Esophagus muscularis mucosa (tissue), 4 donors: ENCODE measurements around the gene CSRP1.
"Not testable (repeated sequence)": the region's sequence is repeated elsewhere in the genome, so short reads cannot be mapped to it uniquely, and the experiment has no call there.

ENCODE experiments used
- CTCF ChIP-seq, 3 experiments: fragments of 200-600 bp in 2 of 3; fragments of 450-650 bp in 1 of 3; sonication (generic) in 2 of 3; IDR thresholded peaks; one replicate each; pipeline ENCODE4 v1.5.1; 2017 to 2019; ENCODE audit warnings: antibody characterized with exemption in 3 of 3, mild to moderate bottlenecking in 2 of 3, moderate library complexity in 1 of 3
- EP300 ChIP-seq: sonication (generic); formaldehyde crosslinking; IDR thresholded peaks from one replicate; pipeline ENCODE4 v1.6.1; 2017; ENCODE audit warnings: antibody characterized with exemption
- POLR2A ChIP-seq: fragments of 450-650 bp; IDR thresholded peaks from one replicate; pipeline ENCODE4 v1.6.1; 2017; ENCODE audit warnings: antibody characterized with exemption, moderate library complexity, mild to moderate bottlenecking, low read depth

GRCh38 chr1:201520046-201520575 lies 13.2 kb upstream of the CSRP1 start:
- not testable (repeated sequence) for TF ChIP-seq CTCF (IDR thresholded peaks at IDR 0.05); POLR2A; EP300
